ENCODE data around the gene ECSIT. TPM values are rescaled to one million over a fixed set of nuclear protein-coding genes. Genes with fewer than 3 reads are reported as not detected.

Gene ECSIT
- total RNA-seq, 1 experiment from 2014 or later = 39.8 TPM

- H3K9me3 Mint-ChIP-seq (ENCODE audit: unreplicated experiment) = no peaks in the 10 kb centered on the region
- H3K36me3 Mint-ChIP-seq (ENCODE audit: insufficient read depth, unreplicated experiment) = peaks cover 20% of the 10 kb centered on the region
- no peak overlapping the region for H3K27ac Mint-ChIP-seq (ENCODE audit: unreplicated experiment)
- BruUV-seq (replicated peaks) = no TSS peak
- DNase-seq = peak; percentile 50 to 66
- H3K27me3 ChIP-seq (replicated peaks; ENCODE audit: control insufficient read depth, insufficient read depth, low read length) = no peaks in the 10 kb centered on the region
- no peak overlapping the region for H3K4me3 ChIP-seq (ENCODE audit: low read depth, low read length)
- intact Hi-C loops (cut with micrococcal nuclease; ENCODE audit: unreplicated experiment) = no loop called here
- peaks cover 6% of the 10 kb centered on the region for H3K4me1 ChIP-seq
- TF ChIP-seq CTCF (IDR thresholded peaks at IDR 0.05; ENCODE audit: insufficient read depth in 1 of 2, low read depth in 1 of 2, low read length in 1 of 2, severe bottlenecking in 1 of 2, unreplicated experiment in 1 of 2) = peak in 1 of 2 experiments; percentile 1
- POLR2A ChIA-PET = no interaction called here
- no peak overlapping the region for H3K4me3 Mint-ChIP-seq (ENCODE audit: unreplicated experiment)
- H3K27me3 Mint-ChIP-seq (ENCODE audit: insufficient read depth, unreplicated experiment) = no peaks in the 10 kb centered on the region
- CTCF ChIA-PET = no interaction called here
- H3K36me3 ChIP-seq (ENCODE audit: control insufficient read depth, insufficient read depth, low read length) = no peaks in the 10 kb centered on the region
- H3K9me3 ChIP-seq = no peaks in the 10 kb centered on the region
- peaks cover 6% of the 10 kb centered on the region for H3K4me1 Mint-ChIP-seq (ENCODE audit: low read depth, unreplicated experiment)
These were observed 1.5 kb upstream of the ECSIT start for GRCh38 chr19:11530432-11530831.

GRCh38 chr19:11519138-11519537 lies 9.8 kb downstream of the ECSIT start:
- Mint-ChIP-seq H3K4me1 (ENCODE audit: low read depth, unreplicated experiment) (no peaks in the 10 kb centered on the region), H3K27me3 (ENCODE audit: insufficient read depth, unreplicated experiment) (no peaks in the 10 kb centered on the region), H3K27ac (ENCODE audit: unreplicated experiment) (no peak overlapping the region), H3K9me3 (ENCODE audit: unreplicated experiment) (no peaks in the 10 kb centered on the region), H3K4me3 (ENCODE audit: unreplicated experiment) (no peak overlapping the region), H3K36me3 (ENCODE audit: insufficient read depth, unreplicated experiment) (no peaks in the 10 kb centered on the region)
- ChIA-PET CTCF (no interaction called here), POLR2A (no interaction called here)
- H3K4me1 ChIP-seq = no peaks in the 10 kb centered on the region
- BruUV-seq (replicated peaks) = no TSS peak
- no peak for DNase-seq
- TF ChIP-seq CTCF (IDR thresholded peaks at IDR 0.05; ENCODE audit: insufficient read depth in 1 of 2, low read depth in 1 of 2, low read length in 1 of 2, severe bottlenecking in 1 of 2, unreplicated experiment in 1 of 2) = no peak
- H3K9me3 ChIP-seq = no peaks in the 10 kb centered on the region
- no peak overlapping the region for H3K4me3 ChIP-seq (ENCODE audit: low read depth, low read length)
- H3K36me3 ChIP-seq (ENCODE audit: control insufficient read depth, insufficient read depth, low read length) = no peaks in the 10 kb centered on the region
- intact Hi-C loops (cut with micrococcal nuclease; ENCODE audit: unreplicated experiment) = no loop called here
- no peaks in the 10 kb centered on the region for H3K27me3 ChIP-seq (replicated peaks; ENCODE audit: control insufficient read depth, insufficient read depth, low read length)

- DNase-seq = no peak
- Histone ChIP-seq H3K9me3 (no peaks in the 10 kb centered on the region), H3K4me3 (ENCODE audit: low read depth, low read length) (no peak overlapping the region), H3K36me3 (ENCODE audit: control insufficient read depth, insufficient read depth, low read length) (no peaks in the 10 kb centered on the region), H3K27me3 (replicated peaks; ENCODE audit: control insufficient read depth, insufficient read depth, low read length) (no peaks in the 10 kb centered on the region), H3K4me1 (no peaks in the 10 kb centered on the region)
- intact Hi-C loops (cut with micrococcal nuclease; ENCODE audit: unreplicated experiment) = no loop called here
- no TSS peak for BruUV-seq (replicated peaks)
- Mint-ChIP-seq H3K4me1 (ENCODE audit: low read depth, unreplicated experiment) (no peaks in the 10 kb centered on the region), H3K9me3 (ENCODE audit: unreplicated experiment) (no peaks in the 10 kb centered on the region), H3K4me3 (ENCODE audit: unreplicated experiment) (no peak overlapping the region), H3K36me3 (ENCODE audit: insufficient read depth, unreplicated experiment) (peaks cover 17% of the 10 kb centered on the region), H3K27ac (ENCODE audit: unreplicated experiment) (no peak overlapping the region), H3K27me3 (ENCODE audit: insufficient read depth, unreplicated experiment) (no peaks in the 10 kb centered on the region)
- ChIA-PET POLR2A (no interaction called here), CTCF (no interaction called here)
- no peak for TF ChIP-seq CTCF (IDR thresholded peaks at IDR 0.05; ENCODE audit: insufficient read depth in 1 of 2, low read depth in 1 of 2, low read length in 1 of 2, severe bottlenecking in 1 of 2, unreplicated experiment in 1 of 2)
These were observed 15.0 kb downstream of the ECSIT start for GRCh38 chr19:11513946-11514345.
